Activated CD4-positive, alpha-beta T cell treated with anti-CD3 and anti-CD28 coated beads, Interleukin-2, amount 50 U/mL, for 48 hours (primary cell): ENCODE results near the gene BORCS6.

Source experiments
- DNase-seq, 2 experiments: peaks; one replicate each; pipeline ENCODE4 v3.0.0-alpha.2; 2020

BORCS6 gene

GRCh38 chr17:8153957-8154607 is 35.9 kb downstream of the BORCS6 start:
- DNase-seq, result peak; percentile 96 to 97

GRCh38 chr17:8153525-8153956 is 36.4 kb downstream of the BORCS6 start:
- DNase-seq, result peak; percentile 70 to 79

GRCh38 chr17:8153031-8153451 is 36.9 kb downstream of the BORCS6 start:
- DNase-seq, result no peak

GRCh38 chr17:8152112-8152775 is 37.7 kb downstream of the BORCS6 start, which contains the start of gene PER1:
Gene PER1, minus strand, starts transcription at chr17:8152404. Its CDS starts 1,698 bp downstream, at chr17:8150706.
- DNase-seq, result peak; percentile 94 to 96

GRCh38 chr17:8151641-8152111 is 38.3 kb downstream of the BORCS6 start:
- DNase-seq, result peak; percentile 39 to 56

GRCh38 chr17:8151120-8151640 is 38.8 kb downstream of the BORCS6 start:
- peak; percentile 87 to 90 for DNase-seq

- no peak for DNase-seq
These were observed 39.5 kb downstream of the BORCS6 start for GRCh38 chr17:8150194-8151119.

- DNase-seq, result no peak
These were observed 40.4 kb downstream of the BORCS6 start for GRCh38 chr17:8149419-8150193.

GRCh38 chr17:8148560-8148959 is 41.4 kb downstream of the BORCS6 start:
- no peak for DNase-seq

- no peak for DNase-seq
These were observed 42.1 kb downstream of the BORCS6 start for GRCh38 chr17:8147805-8148404.

- no peak for DNase-seq
These were observed 42.7 kb downstream of the BORCS6 start for GRCh38 chr17:8147141-8147804.

GRCh38 chr17:8146381-8147140 is 43.4 kb downstream of the BORCS6 start:
- DNase-seq, result no peak

GRCh38 chr17:8145811-8146210 is 44.2 kb downstream of the BORCS6 start:
- no peak for DNase-seq

- DNase-seq, result no peak
These were observed 45.4 kb downstream of the BORCS6 start for GRCh38 chr17:8144401-8145231.

GRCh38 chr17:8143581-8144400 is 46.2 kb downstream of the BORCS6 start:
- DNase-seq, result no peak

- DNase-seq, result no peak
These were observed 46.9 kb downstream of the BORCS6 start for GRCh38 chr17:8142887-8143580.

GRCh38 chr17:8142158-8142886 is 47.7 kb downstream of the BORCS6 start:
- DNase-seq, result no peak
